Measurements from ENCODE around the gene FZR1. TPM values are rescaled to one million over a fixed set of nuclear protein-coding genes. Genes with fewer than 3 reads are reported as not detected.

Gene FZR1
- total RNA-seq, 1 donor = 36.6 TPM

GRCh38 chr19:3521104-3521445, 15.0 kb downstream of the FZR1 start:
- no peak for TF ChIP-seq CTCF (IDR thresholded peaks at IDR 0.05; ENCODE audit: extremely low read depth, low read depth, low read length)
- H3K4me1 ChIP-seq (ENCODE audit: insufficient read depth, low read length) = no peaks in the 10 kb centered on the region

GRCh38 chr19:3522421-3523360, 16.6 kb downstream of the FZR1 start:
- Histone ChIP-seq H4K20me1 (ENCODE audit: insufficient read depth, low read length) (peaks cover 65% of the 10 kb centered on the region), H3K27me3 (ENCODE audit: insufficient read depth, low read length) (no peaks in the 10 kb centered on the region)

More at GRCh38 chr19:3521104-3521445, 15.0 kb downstream of the FZR1 start:
- Histone ChIP-seq H3K4me3 (ENCODE audit: insufficient read depth, low read length) (no peak overlapping the region), H2AFZ (ENCODE audit: low read length) (no peak overlapping the region), H4K20me1 (ENCODE audit: insufficient read depth, low read length) (peaks cover 66% of the 10 kb centered on the region), H3K79me2 (ENCODE audit: insufficient read depth, low read length) (peaks cover 88% of the 10 kb centered on the region), H3K4me2 (ENCODE audit: insufficient read depth, low read length) (no peak overlapping the region), H3K36me3 (ENCODE audit: insufficient read depth, low read length) (peaks cover 24% of the 10 kb centered on the region), H3K27ac (ENCODE audit: low read depth, low read length) (no peak overlapping the region), H3K9me3 (ENCODE audit: low read depth, low read length) (no peaks in the 10 kb centered on the region), H3K27me3 (ENCODE audit: insufficient read depth, low read length) (no peaks in the 10 kb centered on the region)
- no peak for DNase-seq (ENCODE audit: insufficient read length, low spot score, missing footprints)

GRCh38 chr19:3523361-3524077, 17.4 kb downstream of the FZR1 start:
- H3K4me1 ChIP-seq (ENCODE audit: insufficient read depth, low read length) = no peaks in the 10 kb centered on the region
- no peak for DNase-seq (ENCODE audit: insufficient read length, low spot score, missing footprints)
- H3K27ac ChIP-seq (ENCODE audit: low read depth, low read length) = no peak overlapping the region
- peaks cover 70% of the 10 kb centered on the region for H3K79me2 ChIP-seq (ENCODE audit: insufficient read depth, low read length)
- no peak for TF ChIP-seq CTCF (IDR thresholded peaks at IDR 0.05; ENCODE audit: extremely low read depth, low read depth, low read length)
- H3K9me3 ChIP-seq (ENCODE audit: low read depth, low read length) = no peaks in the 10 kb centered on the region
- H3K27me3 ChIP-seq (ENCODE audit: insufficient read depth, low read length) = no peaks in the 10 kb centered on the region
- H4K20me1 ChIP-seq (ENCODE audit: insufficient read depth, low read length) = peaks cover 66% of the 10 kb centered on the region
- H3K4me3 ChIP-seq (ENCODE audit: insufficient read depth, low read length) = no peak overlapping the region
- H2AFZ ChIP-seq (ENCODE audit: low read length) = no peak overlapping the region
- peaks cover 44% of the 10 kb centered on the region for H3K36me3 ChIP-seq (ENCODE audit: insufficient read depth, low read length)
- no peak overlapping the region for H3K4me2 ChIP-seq (ENCODE audit: insufficient read depth, low read length)

More at GRCh38 chr19:3522421-3523360, 16.6 kb downstream of the FZR1 start:
- no peak for DNase-seq (ENCODE audit: insufficient read length, low spot score, missing footprints)
- H3K4me3 ChIP-seq (ENCODE audit: insufficient read depth, low read length) = no peak overlapping the region
- H3K4me1 ChIP-seq (ENCODE audit: insufficient read depth, low read length) = no peaks in the 10 kb centered on the region
- H3K4me2 ChIP-seq (ENCODE audit: insufficient read depth, low read length) = no peak overlapping the region
- no peaks in the 10 kb centered on the region for H3K9me3 ChIP-seq (ENCODE audit: low read depth, low read length)
- peaks cover 36% of the 10 kb centered on the region for H3K36me3 ChIP-seq (ENCODE audit: insufficient read depth, low read length)
- H2AFZ ChIP-seq (ENCODE audit: low read length) = no peak overlapping the region
- peaks cover 77% of the 10 kb centered on the region for H3K79me2 ChIP-seq (ENCODE audit: insufficient read depth, low read length)
- H3K27ac ChIP-seq (ENCODE audit: low read depth, low read length) = no peak overlapping the region
- no peak for TF ChIP-seq CTCF (IDR thresholded peaks at IDR 0.05; ENCODE audit: extremely low read depth, low read depth, low read length)
